Epithelial cell of esophagus (primary cell): ENCODE results near the gene FTO.

Source experiments
- DNase-seq: peaks from one replicate; pipeline ENCODE4 v3.0.0; 2010; ENCODE audit warnings: low read depth
- H3K4me3 ChIP-seq: 2 replicates; pipeline ENCODE4 v1.5.1; 2011; ENCODE audit warnings: mild to moderate bottlenecking, low read length, control low read depth
- TF ChIP-seq, protein P1 (sequence below): IDR thresholded peaks from 2 replicates; pipeline ENCODE4 v1.5.1; 2011; ENCODE audit warnings: low read depth, mild to moderate bottlenecking, low read length, control low read depth, inconsistent platforms; ENCODE audit not compliant: insufficient read depth; ENCODE audit errors: missing control alignments

Gene FTO

DNA sequence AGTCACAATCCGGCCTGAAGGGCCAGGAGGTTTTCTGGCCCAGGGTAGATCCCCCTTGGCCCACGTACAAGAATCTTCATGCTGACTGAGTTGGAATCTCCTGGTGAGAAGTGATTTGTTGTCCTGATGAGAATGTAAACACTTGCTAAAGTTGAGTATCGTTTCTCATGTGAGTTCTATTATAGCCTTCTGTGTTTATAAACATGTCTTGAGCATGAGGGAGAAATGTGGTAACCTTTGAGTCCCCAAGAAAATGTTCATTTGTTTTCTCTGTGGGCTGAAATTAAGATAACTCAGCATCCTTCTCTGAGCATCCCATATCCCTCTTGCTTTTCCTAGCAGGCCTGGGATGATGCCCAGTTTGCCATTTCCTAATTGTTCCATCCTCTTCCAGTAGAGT lies 204.8 kb downstream of the FTO start:
- no peak overlapping the region for H3K4me3 ChIP-seq
- no peak for DNase-seq

GRCh38 chr16:53910990-53911389 lies 207.0 kb downstream of the FTO start:
- TF ChIP-seq, protein P1, sequence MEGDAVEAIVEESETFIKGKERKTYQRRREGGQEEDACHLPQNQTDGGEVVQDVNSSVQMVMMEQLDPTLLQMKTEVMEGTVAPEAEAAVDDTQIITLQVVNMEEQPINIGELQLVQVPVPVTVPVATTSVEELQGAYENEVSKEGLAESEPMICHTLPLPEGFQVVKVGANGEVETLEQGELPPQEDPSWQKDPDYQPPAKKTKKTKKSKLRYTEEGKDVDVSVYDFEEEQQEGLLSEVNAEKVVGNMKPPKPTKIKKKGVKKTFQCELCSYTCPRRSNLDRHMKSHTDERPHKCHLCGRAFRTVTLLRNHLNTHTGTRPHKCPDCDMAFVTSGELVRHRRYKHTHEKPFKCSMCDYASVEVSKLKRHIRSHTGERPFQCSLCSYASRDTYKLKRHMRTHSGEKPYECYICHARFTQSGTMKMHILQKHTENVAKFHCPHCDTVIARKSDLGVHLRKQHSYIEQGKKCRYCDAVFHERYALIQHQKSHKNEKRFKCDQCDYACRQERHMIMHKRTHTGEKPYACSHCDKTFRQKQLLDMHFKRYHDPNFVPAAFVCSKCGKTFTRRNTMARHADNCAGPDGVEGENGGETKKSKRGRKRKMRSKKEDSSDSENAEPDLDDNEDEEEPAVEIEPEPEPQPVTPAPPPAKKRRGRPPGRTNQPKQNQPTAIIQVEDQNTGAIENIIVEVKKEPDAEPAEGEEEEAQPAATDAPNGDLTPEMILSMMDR, result no peak
- no peak for DNase-seq
- H3K4me3 ChIP-seq, result no peak overlapping the region

More for the DNA sequence above, 204.8 kb downstream of the FTO start:
- TF ChIP-seq, protein P1, result no peak

DNA sequence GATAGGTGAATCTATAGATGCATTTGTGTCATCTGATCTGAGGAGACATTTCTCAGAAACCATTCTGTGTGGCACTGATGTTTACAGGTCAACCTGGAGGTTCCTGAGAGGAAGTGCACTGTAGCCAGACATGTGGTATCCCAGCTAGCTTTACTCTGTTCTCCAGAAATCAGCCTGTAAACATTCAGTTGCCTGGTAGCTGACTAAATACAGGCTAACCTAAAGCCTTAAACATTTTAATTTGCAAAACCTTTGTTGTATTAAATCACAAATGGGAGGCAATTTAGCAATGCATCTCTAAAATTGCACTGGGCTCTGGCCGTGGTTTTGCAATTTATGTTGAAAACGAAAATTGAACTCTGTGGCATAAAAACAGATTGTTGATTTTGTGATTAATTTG lies 207.6 kb downstream of the FTO start:
- TF ChIP-seq, protein P1, result no peak
- H3K4me3 ChIP-seq, result no peak overlapping the region
- no peak for DNase-seq

- TF ChIP-seq, protein P1, result no peak
- peak; percentile 82 for DNase-seq
- H3K4me3 ChIP-seq, result no peak overlapping the region
Observed at GRCh38 chr16:53912155-53912554, 208.2 kb downstream of the FTO start.

DNA sequence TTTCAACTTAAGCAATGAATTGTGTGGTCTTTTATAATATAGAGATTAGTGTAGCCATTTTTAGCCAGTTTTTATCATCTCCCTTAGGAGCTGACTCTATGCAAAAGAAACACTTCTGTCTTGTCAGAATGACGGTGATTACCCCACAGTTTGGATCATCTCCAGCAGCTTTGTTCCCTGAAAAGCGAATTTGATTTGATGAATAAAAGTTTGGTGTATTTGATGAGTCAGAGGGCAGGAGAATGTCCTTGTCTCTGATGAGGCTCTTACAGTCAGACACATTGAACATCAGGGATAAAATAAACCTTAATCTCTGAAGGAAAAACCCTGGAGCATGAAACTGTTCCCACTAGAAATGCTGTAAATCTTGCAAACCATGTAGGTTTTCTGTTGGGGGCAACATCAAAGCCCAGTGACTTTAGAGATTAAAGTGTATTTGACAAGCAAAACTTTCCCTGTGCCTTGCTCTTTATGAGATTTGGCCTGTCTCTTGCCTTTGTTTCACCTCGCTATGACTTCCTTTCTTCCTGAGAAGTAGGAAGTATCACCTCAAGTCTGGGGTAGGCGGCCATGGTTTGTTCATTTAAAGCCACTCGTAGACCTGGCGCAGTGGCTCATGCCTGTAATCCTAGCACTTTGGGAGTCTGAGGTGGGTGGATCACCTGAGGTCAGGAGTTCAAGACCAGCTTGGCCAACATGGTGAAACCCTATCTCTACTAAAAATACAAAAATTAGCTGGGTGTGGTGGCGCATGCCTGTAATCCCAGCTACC lies 209.3 kb downstream of the FTO start:
- no peak overlapping the region for H3K4me3 ChIP-seq
- TF ChIP-seq, protein P1, result no peak
- DNase-seq, result peak; percentile 86

DNA sequence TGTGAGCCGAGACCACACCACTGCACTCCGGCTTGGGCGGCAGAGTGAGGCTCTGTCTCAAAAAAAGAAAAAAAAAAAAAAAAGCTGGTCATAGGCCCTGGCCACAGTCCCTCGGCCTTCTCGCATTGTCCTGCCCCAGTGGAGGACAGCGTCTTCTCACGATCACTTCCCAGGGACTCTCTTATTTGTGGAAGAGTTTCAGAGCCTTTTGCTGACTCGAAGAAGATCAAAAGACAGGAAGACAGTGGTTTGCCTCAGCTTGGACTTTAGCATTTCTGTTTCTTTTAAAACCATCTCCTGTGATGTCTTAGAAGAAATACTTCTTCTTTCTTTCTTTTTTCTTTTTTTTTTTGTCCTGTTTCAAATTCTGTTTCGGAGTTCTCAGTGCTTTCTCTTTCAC lies 210.0 kb downstream of the FTO start:
- TF ChIP-seq, protein P1, result no peak
- DNase-seq, result no peak
- H3K4me3 ChIP-seq, result no peak overlapping the region

DNA sequence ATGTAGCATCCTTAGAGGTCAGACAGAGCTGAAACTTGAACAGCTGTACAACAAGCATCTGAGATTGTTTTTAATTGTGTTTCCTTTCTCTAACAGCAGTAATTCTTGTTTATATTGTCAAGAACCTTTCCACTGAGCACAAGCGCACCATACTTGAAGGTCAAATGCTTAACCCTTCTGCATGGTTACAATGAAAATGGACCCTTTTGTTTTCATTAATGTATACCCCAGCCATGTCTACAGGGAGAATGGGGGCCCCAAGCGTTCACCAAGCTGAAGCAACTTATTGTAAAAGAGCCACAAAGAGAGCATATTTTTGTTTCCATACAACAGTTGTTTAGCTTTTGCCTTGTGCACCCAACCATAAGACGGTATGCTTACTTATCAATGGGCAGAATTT lies 210.8 kb downstream of the FTO start:
- no peak for DNase-seq
- TF ChIP-seq, protein P1, result no peak
- H3K4me3 ChIP-seq, result no peak overlapping the region
